HG02588 (cell line): ENCODE results near the gene PDE6D.

Experiments used
- ATAC-seq: cut with Tn5 transposase; IDR thresholded peaks from one replicate; pipeline ENCODE4 v1.9.1; 2021; ENCODE audit warnings: mild to moderate bottlenecking, moderate library complexity; ENCODE audit not compliant: unreplicated experiment

Gene PDE6D

GRCh38 chr2:231708773-231709635, 72.1 kb downstream of the PDE6D start:
- ATAC-seq: no peak

DNA sequence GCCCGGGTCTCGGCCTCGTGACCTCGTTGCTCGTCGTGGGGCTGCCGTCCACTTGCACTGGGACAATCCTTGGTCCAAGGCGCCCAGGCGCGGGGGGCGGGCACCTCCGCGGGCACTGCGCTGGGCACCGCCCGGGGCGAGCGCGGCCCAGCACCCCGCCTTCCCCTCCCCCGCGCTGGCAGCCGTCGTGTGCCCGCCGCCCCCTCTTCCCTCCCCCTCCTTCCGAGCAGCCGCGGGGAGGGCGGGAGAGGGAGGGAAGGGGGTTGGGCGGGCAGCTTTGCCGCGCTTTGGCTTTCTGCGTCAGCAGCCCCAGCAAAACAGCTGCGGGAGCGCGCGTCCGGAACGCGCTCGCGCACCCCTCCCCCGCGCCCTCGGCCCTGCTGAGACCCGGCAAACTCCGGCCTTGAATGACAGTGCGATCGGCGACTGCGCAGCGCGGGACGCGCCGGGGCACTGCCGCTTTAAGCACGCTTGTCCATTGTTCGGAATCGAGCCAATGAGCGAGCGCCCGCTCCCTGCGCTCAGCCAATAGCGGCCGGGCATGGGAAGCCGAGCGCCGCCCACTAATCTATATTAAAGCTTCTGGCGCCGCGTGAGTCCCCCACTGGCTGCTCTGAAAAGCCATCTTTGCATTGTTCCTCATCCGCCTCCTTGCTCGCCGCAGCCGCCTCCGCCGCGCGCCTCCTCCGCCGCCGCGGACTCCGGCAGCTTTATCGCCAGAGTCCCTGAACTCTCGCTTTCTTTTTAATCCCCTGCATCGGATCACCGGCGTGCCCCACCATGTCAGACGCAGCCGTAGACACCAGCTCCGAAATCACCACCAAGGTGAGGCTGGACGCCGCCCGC, 72.9 kb downstream of the PDE6D start, which contains the start of gene PTMA:
Gene PTMA (plus strand): TSS at position 599 of the 846 bp plus-strand sequence. CDS start 182 bp downstream, at position 781.
- peak; percentile 55 for ATAC-seq

GRCh38 chr2:231707625-231707926, 73.5 kb downstream of the PDE6D start:
- no peak for ATAC-seq

DNA sequence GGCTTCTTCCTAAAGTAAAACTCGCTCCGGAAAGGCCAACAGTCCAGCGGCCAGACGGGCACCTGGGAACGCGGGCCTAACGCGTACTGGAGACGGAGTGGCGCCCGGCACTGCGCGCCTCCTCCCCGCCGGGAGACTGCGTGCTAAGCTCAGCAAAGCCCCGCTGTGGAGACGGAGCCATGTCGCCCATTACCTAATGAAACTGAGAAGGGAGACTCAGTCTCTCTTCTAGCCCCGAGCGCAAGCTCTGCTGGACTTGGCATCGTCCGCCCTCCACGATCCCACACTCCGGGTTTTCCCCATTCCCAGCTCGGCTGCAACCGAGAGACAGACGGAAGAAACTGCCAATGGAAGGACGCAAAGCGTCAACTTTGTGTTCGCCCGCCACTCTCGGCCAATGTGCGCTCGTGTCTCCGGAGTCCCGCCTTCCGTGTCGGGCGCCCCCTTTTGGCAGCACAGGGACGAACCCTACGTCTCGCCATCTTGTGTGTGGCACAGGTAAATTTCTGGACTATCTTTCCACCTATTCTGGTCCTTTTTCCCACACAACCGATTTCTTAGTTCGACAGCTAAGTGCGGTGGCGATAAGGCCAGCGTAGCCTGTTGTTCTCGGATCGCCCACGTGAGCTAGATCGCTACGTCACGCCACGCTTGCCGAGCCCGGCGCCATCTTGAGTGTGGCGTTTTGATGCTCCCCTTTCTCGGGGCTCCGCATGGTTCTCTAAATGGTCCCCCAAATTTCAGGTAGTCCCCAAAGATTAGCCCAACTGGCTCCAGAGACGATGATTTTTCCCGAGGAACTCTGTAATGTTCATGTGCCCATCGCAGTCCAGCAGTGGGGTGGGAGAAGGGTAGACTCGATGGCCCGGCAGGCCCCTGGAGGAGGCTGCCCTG, 74.1 kb downstream of the PDE6D start:
- ATAC-seq: peak; percentile 40

- ATAC-seq: no peak
These were observed 77.1 kb downstream of the PDE6D start for GRCh38 chr2:231704017-231704416.

GRCh38 chr2:231701456-231702373, 79.4 kb downstream of the PDE6D start:
- ATAC-seq: no peak

DNA sequence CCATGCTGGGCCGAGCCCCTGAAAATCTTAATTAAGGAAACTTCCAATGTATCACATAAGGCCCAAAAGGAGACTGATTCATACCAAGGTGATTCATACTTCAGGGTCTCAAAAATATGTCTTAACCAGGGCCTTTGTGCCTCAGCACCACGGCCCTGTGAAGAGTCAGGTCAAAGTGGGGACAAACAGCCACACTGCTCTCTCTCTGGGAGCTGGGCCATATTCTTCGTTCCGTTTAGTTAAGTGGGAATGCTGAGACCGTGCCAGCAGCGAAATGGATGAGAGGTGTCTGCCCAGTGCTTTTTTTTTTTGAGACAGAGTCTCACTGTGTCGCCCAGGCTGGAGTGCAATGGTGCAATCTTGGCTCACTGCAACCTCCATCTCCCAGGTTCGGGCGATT, 82.1 kb downstream of the PDE6D start:
- no peak for ATAC-seq

GRCh38 chr2:231696004-231696367, 85.1 kb downstream of the PDE6D start:
- no peak for ATAC-seq

DNA sequence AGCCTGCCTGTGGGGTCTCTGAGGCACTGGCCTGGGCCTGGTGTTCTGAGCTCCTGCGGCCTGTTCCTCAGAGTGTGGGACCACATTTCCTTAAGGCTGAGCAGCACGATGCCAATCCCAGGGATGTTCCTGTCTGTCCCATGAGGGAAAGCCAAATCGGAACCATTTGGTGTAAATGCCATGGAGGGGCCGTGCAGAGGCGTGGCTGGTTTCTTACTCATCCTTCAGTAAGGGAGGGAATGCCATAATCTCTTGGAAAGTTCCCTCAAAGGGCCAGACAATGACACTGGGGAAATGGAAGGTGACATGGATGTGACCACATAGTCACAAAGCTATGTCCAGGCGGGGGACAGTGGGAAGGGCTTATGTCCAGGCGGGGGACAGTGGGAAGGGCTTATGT, 87.1 kb downstream of the PDE6D start:
- ATAC-seq: no peak

GRCh38 chr2:231692847-231693246, 88.2 kb downstream of the PDE6D start:
- no peak for ATAC-seq

GRCh38 chr2:231691251-231691772, 89.8 kb downstream of the PDE6D start:
- no peak for ATAC-seq

DNA sequence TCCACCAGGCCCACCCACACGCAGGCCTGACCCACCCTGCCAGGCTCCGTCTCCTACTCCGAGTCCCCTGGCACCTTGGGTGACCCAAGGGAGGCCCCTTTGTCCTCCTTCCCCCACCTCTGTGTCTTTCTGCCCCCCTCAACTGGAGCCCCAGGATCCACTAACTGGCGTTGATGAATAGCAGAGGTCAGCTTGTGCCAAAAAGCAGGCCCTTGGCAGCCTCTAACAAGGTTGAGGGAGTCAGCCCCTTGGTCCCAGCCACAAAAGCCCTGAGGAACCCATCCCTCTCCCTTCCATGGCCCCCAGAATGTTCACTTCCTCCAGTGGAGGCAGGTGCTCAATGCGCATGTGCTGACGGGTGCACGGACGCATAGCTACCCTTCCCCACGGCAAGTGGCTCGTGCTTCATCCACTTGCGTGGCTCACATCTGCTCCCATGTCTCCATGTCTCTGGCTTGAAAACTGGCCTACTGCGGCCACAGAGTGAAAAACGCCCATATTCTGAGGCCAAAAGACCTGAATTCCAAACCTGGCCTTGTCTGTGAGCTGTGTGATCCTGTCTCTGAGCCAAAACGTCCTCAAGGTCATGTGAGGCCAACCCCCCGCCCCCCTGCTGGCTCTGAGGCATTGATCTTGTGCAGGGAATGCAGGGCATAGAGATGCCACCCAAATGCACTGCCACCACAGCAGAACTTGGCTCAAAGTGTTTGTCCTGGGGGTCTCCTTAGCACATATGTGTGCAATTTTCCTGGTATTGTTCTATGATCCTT, 91.8 kb downstream of the PDE6D start:
- no peak for ATAC-seq

GRCh38 chr2:231688719-231689118, 92.4 kb downstream of the PDE6D start:
- ATAC-seq: no peak

DNA sequence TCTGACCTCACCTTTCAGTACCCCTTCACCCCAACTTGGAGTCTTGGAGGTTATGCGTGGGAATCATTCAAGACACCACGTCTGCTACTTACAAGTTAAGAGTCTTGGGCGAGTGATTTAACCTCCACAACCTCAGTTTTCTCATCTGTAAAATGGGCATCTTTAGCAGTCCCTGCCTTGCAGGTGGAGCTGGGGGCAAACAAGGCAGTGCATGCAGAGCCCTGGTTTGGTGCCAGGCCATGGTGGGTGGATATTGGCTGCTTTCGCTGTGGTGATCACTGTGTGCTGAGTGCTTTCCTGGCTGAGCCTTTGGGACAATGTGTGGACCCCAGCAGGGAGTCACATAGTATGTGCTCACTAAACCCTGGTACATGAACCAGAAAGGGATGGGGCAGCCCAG, 93.1 kb downstream of the PDE6D start:
- ATAC-seq: no peak

- peak; percentile 62 for ATAC-seq
These were observed 93.8 kb downstream of the PDE6D start for GRCh38 chr2:231687133-231687852.

DNA sequence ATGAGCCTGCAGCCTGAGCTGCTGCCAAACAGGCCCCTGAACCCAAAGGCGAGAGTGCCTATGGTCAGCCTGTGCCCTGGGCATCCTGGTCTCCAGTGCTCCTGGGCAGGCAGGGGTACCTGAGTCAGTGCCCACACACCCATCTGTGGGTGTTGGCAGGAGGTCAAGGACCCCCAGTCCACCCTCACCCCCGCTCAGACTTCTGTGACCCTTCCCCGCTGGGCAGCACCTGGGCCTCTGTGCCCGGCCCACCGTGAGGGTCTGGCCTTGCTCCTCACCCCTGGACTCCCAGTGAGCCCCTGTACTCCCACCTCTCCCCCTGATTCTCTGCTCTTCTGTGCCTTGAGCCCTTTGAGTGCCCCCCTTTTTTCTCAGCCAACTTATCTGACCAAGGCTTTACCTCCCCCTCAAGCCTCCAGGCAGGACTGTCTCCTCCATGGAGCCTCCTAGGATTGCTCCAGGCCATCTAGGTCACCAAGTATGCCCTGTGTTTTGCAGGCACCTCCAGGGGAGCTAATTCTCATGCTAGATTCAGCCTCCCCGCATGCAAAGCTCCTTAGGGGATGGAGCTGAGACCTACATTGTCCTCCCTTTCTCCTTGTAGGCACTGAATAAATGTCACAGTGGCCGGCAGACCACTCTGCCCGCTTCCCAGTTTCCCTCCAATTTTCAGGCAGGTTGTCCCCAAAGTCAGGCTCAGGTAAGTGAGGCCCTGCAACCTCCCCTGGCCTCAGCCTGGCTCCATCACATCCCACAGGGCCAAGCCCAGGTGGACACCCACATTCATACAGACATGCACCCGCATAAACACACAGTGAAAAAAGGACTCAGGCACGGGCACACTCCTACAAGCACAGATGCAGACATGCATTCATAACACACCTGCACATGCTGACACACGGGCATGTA, 94.6 kb downstream of the PDE6D start:
- ATAC-seq: no peak
